ENCODE measurements around the gene NCAN.

DNA sequence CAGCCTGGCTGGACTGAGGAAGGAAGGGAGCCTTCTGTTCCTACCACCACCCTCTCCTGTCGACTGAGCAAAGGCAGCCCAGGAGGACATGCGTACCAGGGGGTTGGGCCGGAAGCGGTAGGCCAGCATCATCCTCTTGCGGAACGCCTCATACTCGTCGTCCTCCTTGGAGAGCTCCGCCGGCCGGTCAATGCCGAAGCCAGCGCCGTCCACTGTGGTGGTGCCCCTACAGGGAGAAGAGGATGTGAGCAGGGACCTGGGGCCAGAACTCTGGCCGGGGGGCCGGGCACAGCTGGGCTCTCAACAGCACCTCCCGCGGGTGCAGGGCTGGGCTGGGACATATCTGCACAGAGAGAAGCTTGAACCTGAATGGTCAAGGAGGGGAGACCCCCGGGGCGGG is 65.1 kb downstream of the NCAN start:
- TF ChIP-seq, protein P1, sequence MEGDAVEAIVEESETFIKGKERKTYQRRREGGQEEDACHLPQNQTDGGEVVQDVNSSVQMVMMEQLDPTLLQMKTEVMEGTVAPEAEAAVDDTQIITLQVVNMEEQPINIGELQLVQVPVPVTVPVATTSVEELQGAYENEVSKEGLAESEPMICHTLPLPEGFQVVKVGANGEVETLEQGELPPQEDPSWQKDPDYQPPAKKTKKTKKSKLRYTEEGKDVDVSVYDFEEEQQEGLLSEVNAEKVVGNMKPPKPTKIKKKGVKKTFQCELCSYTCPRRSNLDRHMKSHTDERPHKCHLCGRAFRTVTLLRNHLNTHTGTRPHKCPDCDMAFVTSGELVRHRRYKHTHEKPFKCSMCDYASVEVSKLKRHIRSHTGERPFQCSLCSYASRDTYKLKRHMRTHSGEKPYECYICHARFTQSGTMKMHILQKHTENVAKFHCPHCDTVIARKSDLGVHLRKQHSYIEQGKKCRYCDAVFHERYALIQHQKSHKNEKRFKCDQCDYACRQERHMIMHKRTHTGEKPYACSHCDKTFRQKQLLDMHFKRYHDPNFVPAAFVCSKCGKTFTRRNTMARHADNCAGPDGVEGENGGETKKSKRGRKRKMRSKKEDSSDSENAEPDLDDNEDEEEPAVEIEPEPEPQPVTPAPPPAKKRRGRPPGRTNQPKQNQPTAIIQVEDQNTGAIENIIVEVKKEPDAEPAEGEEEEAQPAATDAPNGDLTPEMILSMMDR (IDR thresholded peaks at IDR 0.05; ENCODE audit: low read depth, low read length) = no peak
- TF ChIP-seq POLR2A (IDR thresholded peaks at IDR 0.05; ENCODE audit: extremely low read depth, insufficient read length) (no peak), MYC (IDR thresholded peaks at IDR 0.05; ENCODE audit: low read depth, low read length) (no peak)

Measured in NB4 (cell line).